Stomach (tissue), 9 donors: Measurements from ENCODE around the gene MTFR2. TPM values are rescaled to one million over a fixed set of nuclear protein-coding genes. Genes with fewer than 3 reads are reported as not detected.

Experiments
- DNase-seq, 2 donors: peaks; one replicate each; pipeline versions ENCODE4 v3.0.0 to v3.0.0-alpha.2; 2013 to 2019
- H3K27ac ChIP-seq, 5 donors: fragments of 200-600 bp in 4 of 5; sonication (generic) in 4 of 5; one replicate each; pipeline ENCODE4 v1.5.1; 2013 to 2019; ENCODE audit warnings: mild to moderate bottlenecking in 1 of 5, moderate library complexity in 1 of 5
- H3K27me3 ChIP-seq, 3 donors: fragments of 200-600 bp; sonication (generic); one replicate each; pipeline ENCODE4 v1.5.1; 2017 to 2019; ENCODE audit warnings: mixed run types in 1 of 3
- H3K36me3 ChIP-seq, 4 donors: fragments of 200-600 bp; sonication (generic); 1 replicate in 3 of 4; 2 replicates in 1 of 4; pipeline ENCODE4 v1.5.1; 2016 to 2019
- H3K4me1 ChIP-seq, 4 donors: fragments of 200-600 bp; sonication (generic); one replicate each; pipeline ENCODE4 v1.5.1; 2016 to 2019
- H3K4me3 ChIP-seq, 4 donors: fragments of 200-600 bp; sonication (generic) in 3 of 4; one replicate each; pipeline ENCODE4 v1.5.1; 2016 to 2019; ENCODE audit warnings: mild to moderate bottlenecking in 1 of 4
- H3K9me3 ChIP-seq, 4 donors: fragments of 200-600 bp; sonication (generic); one replicate each; pipeline ENCODE4 v1.5.1; 2016 to 2019
- EP300 ChIP-seq: sonication (generic); formaldehyde crosslinking; IDR thresholded peaks from one replicate; pipeline ENCODE4 v1.6.1; 2017; ENCODE audit warnings: antibody characterized with exemption
- POLR2A ChIP-seq, 4 donors: fragments of 450-650 bp; IDR thresholded peaks; one replicate each; pipeline ENCODE4 v1.6.1; 2016; ENCODE audit warnings: antibody characterized with exemption in 4 of 4, control low read depth in 2 of 4, mild to moderate bottlenecking in 1 of 4, moderate library complexity in 1 of 4
- POLR2AphosphoS5 ChIP-seq, 3 donors: sonication (generic); formaldehyde crosslinking; IDR thresholded peaks; one replicate each; pipeline ENCODE4 v1.6.1; 2016; ENCODE audit warnings: antibody characterized with exemption in 3 of 3
- WGBS, 5 donors: extraction: QIAGEN DNeasy Blood & Tissue Kit in 3 of 5; methylation state at CpG; one replicate each; pipeline versions ENCODE4 v1.1.5 to v1.1.7; 2013 to 2018; 5-methylcytosine and 5-hydroxymethylcytosine counted together
- intact Hi-C: fragments of 100-400 bp; cut with DNase I; formaldehyde crosslinking; loops from one replicate; pipeline ENCODE4 v1.15.1; 2023; ENCODE audit warnings: low total_unique reads
- polyA plus RNA-seq, 3 donors: library from polyadenylated mRNA; stranded (reverse); fragments of 200-250 nt; gene quantifications; one replicate each; pipeline ENCODE4 v1.2.3, GENCODE V29; 2013
- total RNA-seq, 5 donors: library from RNA; depleted of rRNA; stranded (reverse); fragments of >200 nt; gene quantifications; one replicate each; pipeline versions ENCODE4 v1.1.0 to v1.2.3, GENCODE V29; 2014 to 2016
- TF ChIP-seq, protein P1 (sequence below), 7 experiments: fragments of 450-650 bp in 4 of 7; fragments of 200-600 bp in 3 of 7; sonication (generic) in 3 of 7; IDR thresholded peaks; one replicate each; pipeline ENCODE4 v1.5.1; 2016 to 2019; ENCODE audit warnings: antibody characterized with exemption in 7 of 7, control low read depth in 2 of 7, mild to moderate bottlenecking in 1 of 7
- donor health status: healthy with polysubstance abuse.
- donor health status: Bipolar disorder and iron deficiency.
- donor health status: healthy.

MTFR2 gene
- total and polyA plus RNA-seq, 8 donors = 1.8 to 4.0 (median 2.0) TPM; not detected in 3

DNA sequence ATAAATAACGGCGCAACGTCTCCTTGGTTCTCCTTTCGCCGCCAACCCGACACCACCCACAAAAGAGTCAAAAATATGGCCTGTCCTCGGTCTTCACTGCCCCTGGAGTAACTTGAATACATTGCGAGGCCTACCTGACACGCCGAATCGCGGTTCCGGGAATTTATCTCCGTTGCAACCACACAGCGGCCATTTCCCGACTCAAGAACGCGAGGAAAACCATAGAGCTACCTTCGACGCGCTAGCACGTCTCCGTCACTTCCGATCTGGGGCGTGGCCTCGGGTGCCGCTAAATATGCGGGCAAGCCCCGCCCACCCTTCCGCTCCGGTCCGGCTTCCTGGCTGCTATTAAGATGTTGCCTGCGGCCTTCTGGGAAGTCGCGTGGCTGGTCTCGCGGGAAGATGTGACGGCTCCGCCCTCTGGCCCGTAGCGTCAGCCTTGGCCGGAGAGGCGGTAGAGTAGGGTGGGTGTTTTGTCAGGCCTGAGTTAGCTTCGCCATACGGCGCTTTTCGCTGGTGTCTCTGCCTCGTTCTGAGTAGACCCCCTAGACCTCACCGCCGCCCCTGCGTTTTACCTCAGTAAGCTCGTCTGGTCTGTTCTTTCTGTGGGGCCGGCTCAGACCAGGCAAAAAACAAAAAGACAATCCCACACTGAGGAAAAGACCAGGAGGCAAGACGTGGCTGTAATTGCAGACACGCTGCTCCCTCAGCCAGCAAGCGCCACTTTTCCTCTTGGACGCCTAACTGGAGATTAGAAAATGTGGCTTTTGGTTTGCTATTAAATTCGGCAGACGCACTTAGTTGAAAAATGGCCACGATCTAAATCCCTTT, 39.7 kb upstream of the MTFR2 start, which contains the start of gene BCLAF1:
TSS of gene BCLAF1 (minus strand) at position 268 of the 831 bp plus-strand sequence. CDS start 9,980 bp downstream, outside the sequence.
- Histone ChIP-seq H3K36me3 (no peaks in the 10 kb centered on the region), H3K4me1 (peaks cover 37 to 54% (median 47%) of the 10 kb centered on the region in 4 donors), H3K9me3 (no peaks in the 10 kb centered on the region), H3K27me3 (no peaks in the 10 kb centered on the region), H3K27ac (peak within 1 kb of the TSS; percentile 97 to 100 (median 100)), H3K4me3 (peak within 1 kb of the TSS; percentile 63 to 99 (median 85))
- TF ChIP-seq POLR2A (IDR thresholded peaks at IDR 0.05) = peak in 2 of 4 donors; percentile 97 to 98
- peak; percentile 29 for TF ChIP-seq EP300
- TF ChIP-seq, protein P1, sequence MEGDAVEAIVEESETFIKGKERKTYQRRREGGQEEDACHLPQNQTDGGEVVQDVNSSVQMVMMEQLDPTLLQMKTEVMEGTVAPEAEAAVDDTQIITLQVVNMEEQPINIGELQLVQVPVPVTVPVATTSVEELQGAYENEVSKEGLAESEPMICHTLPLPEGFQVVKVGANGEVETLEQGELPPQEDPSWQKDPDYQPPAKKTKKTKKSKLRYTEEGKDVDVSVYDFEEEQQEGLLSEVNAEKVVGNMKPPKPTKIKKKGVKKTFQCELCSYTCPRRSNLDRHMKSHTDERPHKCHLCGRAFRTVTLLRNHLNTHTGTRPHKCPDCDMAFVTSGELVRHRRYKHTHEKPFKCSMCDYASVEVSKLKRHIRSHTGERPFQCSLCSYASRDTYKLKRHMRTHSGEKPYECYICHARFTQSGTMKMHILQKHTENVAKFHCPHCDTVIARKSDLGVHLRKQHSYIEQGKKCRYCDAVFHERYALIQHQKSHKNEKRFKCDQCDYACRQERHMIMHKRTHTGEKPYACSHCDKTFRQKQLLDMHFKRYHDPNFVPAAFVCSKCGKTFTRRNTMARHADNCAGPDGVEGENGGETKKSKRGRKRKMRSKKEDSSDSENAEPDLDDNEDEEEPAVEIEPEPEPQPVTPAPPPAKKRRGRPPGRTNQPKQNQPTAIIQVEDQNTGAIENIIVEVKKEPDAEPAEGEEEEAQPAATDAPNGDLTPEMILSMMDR (IDR thresholded peaks at IDR 0.05) = no peak
- TF ChIP-seq POLR2AphosphoS5 (IDR thresholded peaks at IDR 0.05) = peak; percentile 99 to 100 (median 100)
- 0 to 1% (median 0%) methylated on average over 31 to 60 of the region's 60 CpGs for WGBS, 5 donors
- peak; percentile 100 for DNase-seq
- intact Hi-C loops = no loop called here

DNA sequence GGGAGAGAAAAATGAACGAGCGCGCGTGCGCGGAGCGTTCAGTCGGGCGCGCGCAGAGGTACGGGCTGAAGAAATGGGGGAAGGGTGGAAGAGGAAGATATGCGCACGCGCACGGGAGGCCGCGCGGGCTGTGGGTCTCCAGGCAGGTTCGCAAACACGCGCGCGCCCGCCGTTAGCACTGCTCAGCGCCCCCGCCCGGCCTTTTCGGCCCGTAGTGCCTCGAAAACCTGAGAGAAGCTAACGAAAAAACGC, 39.1 kb upstream of the MTFR2 start:
- intact Hi-C loops = no loop called here
- Histone ChIP-seq H3K4me3 (peak overlapping the region; percentile 63 to 99 (median 85)), H3K27me3 (no peaks in the 10 kb centered on the region), H3K4me1 (peaks cover 43 to 59% (median 53%) of the 10 kb centered on the region in 4 donors), H3K27ac (peak overlapping the region; percentile 97 to 100 (median 100)), H3K36me3 (no peaks in the 10 kb centered on the region), H3K9me3 (no peaks in the 10 kb centered on the region)
- peak; percentile 93 to 98 for DNase-seq
- TF ChIP-seq, protein P1 (IDR thresholded peaks at IDR 0.05) = no peak
- TF ChIP-seq EP300 (no peak), POLR2AphosphoS5 (IDR thresholded peaks at IDR 0.05) (peak in 2 of 3 donors; percentile 1 to 39), POLR2A (IDR thresholded peaks at IDR 0.05) (no peak)
- 0% methylated on average over 31 to 34 of the region's 34 CpGs for WGBS, 5 donors

DNA sequence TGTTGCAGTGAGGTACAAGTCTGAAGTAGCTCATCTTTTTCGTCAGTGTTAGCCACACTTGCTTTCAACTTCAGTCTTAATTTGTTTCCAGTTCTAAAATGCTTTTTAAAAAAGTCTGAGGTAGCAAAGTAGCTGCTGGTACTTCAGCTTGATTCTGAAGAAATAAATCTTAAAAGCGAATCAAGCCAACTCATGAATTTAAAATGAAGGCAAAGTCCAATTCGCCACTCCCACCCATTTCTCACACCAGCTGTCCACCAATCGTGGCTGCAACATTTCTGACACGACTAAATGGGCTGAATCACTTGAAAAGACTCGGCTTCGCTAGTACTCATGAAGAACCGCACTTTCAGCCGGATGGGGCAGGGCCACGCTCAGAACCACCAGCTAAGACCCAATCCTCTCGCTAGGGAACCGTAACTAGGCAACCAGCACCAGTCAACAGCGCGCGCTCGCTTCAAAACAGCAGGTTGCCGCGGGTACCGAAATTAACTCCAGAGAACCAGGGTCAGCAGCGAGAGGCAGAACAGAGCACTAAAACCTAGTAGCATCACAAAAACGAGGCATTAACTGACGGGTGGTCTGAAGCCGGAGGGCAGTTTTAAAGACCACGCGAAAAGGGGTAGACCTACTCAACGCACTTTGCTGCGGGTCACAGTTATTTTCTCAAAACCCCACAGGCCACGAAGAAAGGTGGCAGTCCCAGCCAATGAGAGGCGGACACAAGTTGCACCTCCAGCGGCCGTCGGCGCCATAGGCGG, 38.6 kb upstream of the MTFR2 start:
- WGBS, 5 donors = 0% methylated on average over 34 of the region's 34 CpGs
- peak; percentile 76 to 95 for DNase-seq
- Histone ChIP-seq H3K4me3 (peak overlapping the region; percentile 63 to 99 (median 85)), H3K27ac (peak overlapping the region; percentile 97 to 100 (median 100)), H3K27me3 (no peaks in the 10 kb centered on the region), H3K4me1 (peaks cover 47 to 64% (median 56%) of the 10 kb centered on the region in 4 donors), H3K36me3 (no peaks in the 10 kb centered on the region), H3K9me3 (no peaks in the 10 kb centered on the region)
- intact Hi-C loops = no loop called here
- TF ChIP-seq POLR2AphosphoS5 (IDR thresholded peaks at IDR 0.05) = peak; percentile 19 to 84 (median 24)
- TF ChIP-seq, protein P1 (IDR thresholded peaks at IDR 0.05) = peak in 5 of 7 experiments; percentile 16 to 45 (median 28)
- no peak for TF ChIP-seq EP300

DNA sequence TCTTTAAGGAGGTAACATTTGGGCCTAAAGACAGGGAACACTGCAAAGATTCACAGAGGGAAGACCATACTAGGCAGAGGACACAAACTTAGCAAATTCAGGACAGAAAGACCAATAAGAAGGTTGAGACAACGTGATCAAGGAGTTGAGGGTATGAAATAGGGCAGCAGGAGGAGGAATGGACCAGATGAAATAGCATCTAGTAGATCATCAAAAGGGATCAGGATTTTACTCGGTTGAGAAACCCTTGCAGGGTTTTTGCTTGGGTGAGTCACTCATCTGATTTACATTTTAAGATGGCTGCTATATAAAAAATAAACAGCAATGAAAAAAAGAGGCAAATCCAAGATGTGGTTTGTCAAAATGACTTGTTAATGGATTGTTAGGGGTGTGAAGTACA, 34.8 kb upstream of the MTFR2 start:
- TF ChIP-seq EP300 (no peak), POLR2AphosphoS5 (IDR thresholded peaks at IDR 0.05) (no peak), POLR2A (IDR thresholded peaks at IDR 0.05) (no peak)
- TF ChIP-seq, protein P1 (IDR thresholded peaks at IDR 0.05) = no peak
- 7 to 21% (median 13%) methylated on average over 2 of the region's 2 CpGs for WGBS, 5 donors
- intact Hi-C loops = no loop called here
- Histone ChIP-seq H3K4me1 (peaks cover 73 to 86% (median 84%) of the 10 kb centered on the region in 4 donors), H3K27ac (peak overlapping the region in 4 of 5 donors; percentile 4 to 47 (median 23)), H3K27me3 (no peaks in the 10 kb centered on the region), H3K36me3 (peaks cover 6 to 17% (median 9%) of the 10 kb centered on the region in 4 donors), H3K9me3 (no peaks in the 10 kb centered on the region), H3K4me3 (peak overlapping the region in 1 of 4 donors; percentile 1)
- no peak for DNase-seq
